A549 (cell line): ENCODE results near the gene RIN3. TPM values are rescaled to one million over a fixed set of nuclear protein-coding genes. Genes with fewer than 3 reads are reported as not detected.

Experiments used
- ATAC-seq, 2 experiments: fragments of 200-7000 bp in 1 of 2; fragments of >200 bp in 1 of 2; cut with Nextera tagmentation in 1 of 2; cut with Tn5 transposase in 1 of 2; 3 replicates each; pipeline versions ENCODE4 v1.8.0 to v1.9.1; 2018 to 2020; ENCODE audit warnings: mild to moderate bottlenecking in 1 of 2, moderate library complexity in 1 of 2
- CTCF ChIA-PET: fragments of 300-600 bp; sonication (Branson Sonifier 250); formaldehyde crosslinking; extraction: SDS; loops from one replicate; lab custom pipeline; 2021; ENCODE audit warnings: antibody characterized with exemption, inconsistent platforms; lab: Yijun Ruan, JAX
- POLR2A ChIA-PET: fragments of 350-600 bp; formaldehyde crosslinking; extraction: SDS; loops from one replicate; lab custom pipeline; 2021; ENCODE audit warnings: antibody characterized with exemption, inconsistent platforms; lab: Yijun Ruan, JAX
- DNase-seq, 2 experiments: peaks; one replicate each; pipeline versions ENCODE4 v3.0.0 to v3.0.0-alpha.2; 2011 to 2016; ENCODE audit warnings: low read depth in 1 of 2, low spot score in 1 of 2
- FAIRE-seq: peaks from 2 replicates; lab custom pipeline; 2011; peaks lifted over from hg19 to GRCh38; lab: Jason Lieb, UNC
- H3K27ac ChIP-seq, 2 experiments: fragments of >200 bp; sonication (Bioruptor Twin); formaldehyde crosslinking; 3 replicates each; pipeline ENCODE4 v1.5.1; 2016 to 2017
- H3K4me1 ChIP-seq: fragments of >200 bp; sonication (Bioruptor Twin); formaldehyde crosslinking; 3 replicates; pipeline ENCODE4 v1.6.1; 2016
- H3K4me2 ChIP-seq: fragments of >200 bp; sonication (Bioruptor Twin); formaldehyde crosslinking; 3 replicates; pipeline ENCODE4 v1.6.1; 2016
- H3K4me3 ChIP-seq: fragments of >200 bp; sonication (Bioruptor Twin); formaldehyde crosslinking; 3 replicates; pipeline ENCODE4 v1.5.1; 2016
- H3K9me3 ChIP-seq: fragments of >200 bp; sonication (Bioruptor Twin); formaldehyde crosslinking; 3 replicates; pipeline ENCODE4 v1.6.1; 2016
- BHLHE40 ChIP-seq: IDR thresholded peaks from 2 replicates; pipeline ENCODE4 v1.6.1; 2012; ENCODE audit warnings: low read depth, low read length, inconsistent platforms
- CBX8 ChIP-seq: fragments of 200-600 bp; sonication (generic); IDR thresholded peaks from 2 replicates; pipeline ENCODE4 v1.6.1; 2016
- CHD2 ChIP-seq: fragments of 150-350 bp; IDR thresholded peaks from 2 replicates; pipeline ENCODE4 v1.6.1; 2014; ENCODE audit warnings: low read length; ENCODE audit not compliant: partially characterized antibody
- CHD4 ChIP-seq: fragments of 200-600 bp; sonication (generic); IDR thresholded peaks from 2 replicates; pipeline ENCODE4 v1.6.1; 2016; ENCODE audit warnings: antibody characterized with exemption, mild to moderate bottlenecking, borderline replicate concordance
- ESRRA ChIP-seq: fragments of 150-350 bp; IDR thresholded peaks from 2 replicates; pipeline ENCODE4 v1.6.1; 2014; ENCODE audit warnings: mild to moderate bottlenecking, low read length, borderline replicate concordance
- FOSL2 ChIP-seq, 2 experiments: fragments of 450-650 bp in 1 of 2; fragments of >200 bp in 1 of 2; sonication (Bioruptor Twin) in 1 of 2; formaldehyde crosslinking; IDR thresholded peaks; 2 replicates each; pipeline versions ENCODE4 v1.5.0 to v1.6.1; 2016 to 2020; ENCODE audit warnings: mild to moderate bottlenecking in 1 of 2, moderate library complexity in 1 of 2
- FOXS1 ChIP-seq: fragments of 250-450 bp; sonication (Bioruptor Pico); IDR thresholded peaks from 2 replicates; pipeline ENCODE4 v1.5.0; 2020; ENCODE audit warnings: mild to moderate bottlenecking, moderate library complexity
- GATA3 ChIP-seq: IDR thresholded peaks from 2 replicates; pipeline ENCODE4 v1.6.1; 2012; ENCODE audit warnings: borderline replicate concordance
- HDAC2 ChIP-seq: fragments of 200-600 bp; sonication (generic); IDR thresholded peaks from 2 replicates; pipeline ENCODE4 v1.6.1; 2016
- HOXA7 ChIP-seq: fragments of 250-450 bp; sonication (Bioruptor Pico); IDR thresholded peaks from 2 replicates; pipeline ENCODE4 v1.5.0; 2020; ENCODE audit warnings: mild to moderate bottlenecking, moderate library complexity
- JUN ChIP-seq, 2 experiments: fragments of >200 bp; sonication (Bioruptor Twin); formaldehyde crosslinking; IDR thresholded peaks; 2 replicates in 1 of 2; 3 replicates in 1 of 2; pipeline ENCODE4 v1.6.1; 2016 to 2017
- JUNB ChIP-seq: fragments of >200 bp; sonication (Bioruptor Twin); formaldehyde crosslinking; IDR thresholded peaks from 2 replicates; pipeline ENCODE4 v1.6.1; 2016
- MAZ ChIP-seq: fragments of 150-350 bp; IDR thresholded peaks from 2 replicates; pipeline ENCODE4 v1.6.1; 2014; ENCODE audit warnings: antibody characterized with exemption, low read depth, low read length, borderline replicate concordance
- MYC ChIP-seq: IDR thresholded peaks from 2 replicates; pipeline ENCODE4 v1.6.1; 2012; ENCODE audit warnings: mild to moderate bottlenecking, inconsistent platforms, low read length, improper control_type of control experiment, borderline replicate concordance
- NFE2L2 ChIP-seq: fragments of 150-350 bp; conservative IDR thresholded peaks from 2 replicates; pipeline ENCODE4 v1.6.1; 2014; ENCODE audit warnings: low read length
- NPAS2 ChIP-seq: fragments of 250-450 bp; sonication (Bioruptor Pico); IDR thresholded peaks from 2 replicates; pipeline ENCODE4 v1.8.0; 2022; ENCODE audit warnings: mild to moderate bottlenecking, moderate library complexity, borderline replicate concordance
- PHF8 ChIP-seq: fragments of 200-600 bp; sonication (generic); IDR thresholded peaks from 2 replicates; pipeline ENCODE4 v1.6.1; 2016; ENCODE audit warnings: low read depth, mild to moderate bottlenecking, antibody characterized with exemption, moderate library complexity, borderline replicate concordance
- POLR2A ChIP-seq: IDR thresholded peaks from 2 replicates; pipeline ENCODE4 v1.6.1; 2012; ENCODE audit warnings: mild to moderate bottlenecking, low read length
- RARB ChIP-seq: fragments of 250-450 bp; sonication (Bioruptor Pico); IDR thresholded peaks from 2 replicates; pipeline ENCODE4 v1.8.0; 2021; ENCODE audit warnings: mild to moderate bottlenecking, moderate library complexity
- RCOR1 ChIP-seq: fragments of 150-350 bp; IDR thresholded peaks from 2 replicates; pipeline ENCODE4 v1.6.1; 2014; ENCODE audit warnings: antibody characterized with exemption, low read length, low read depth
- RNF2 ChIP-seq: fragments of 200-600 bp; sonication (generic); IDR thresholded peaks from 2 replicates; pipeline ENCODE4 v1.6.1; 2016; ENCODE audit warnings: low read depth, mild to moderate bottlenecking, antibody characterized with exemption, moderate library complexity, borderline replicate concordance
- TP53 ChIP-seq: fragments of 250-450 bp; sonication (Bioruptor Pico); IDR thresholded peaks from 2 replicates; pipeline ENCODE4 v1.5.0; 2021; ENCODE audit warnings: mild to moderate bottlenecking, moderate library complexity
- ZFP36 ChIP-seq: fragments of 450-650 bp; IDR thresholded peaks from 2 replicates; pipeline ENCODE4 v1.6.1; 2014; ENCODE audit warnings: borderline replicate concordance; ENCODE audit not compliant: partially characterized antibody
- WGBS: methylation state at CpG from one replicate; pipeline ENCODE4 v1.1.6; 2017; ENCODE audit errors: missing lambda C conversion rate; 5-methylcytosine and 5-hydroxymethylcytosine counted together
- polyA plus RNA-seq, 4 experiments: library from polyadenylated mRNA; depleted of rRNA in 3 of 4; stranded (reverse); fragments of >200 nt; fragmentation: RNase III in 1 of 4; extraction: RNeasy Plus Mini Kit Qiagen cat#74134 plus additional on column Dnase treatment in 1 of 4; gene quantifications; 2 replicates in 3 of 4; 3 replicates in 1 of 4; pipeline ENCODE4 v1.2.3, GENCODE V29; 2011 to 2017
- TF ChIP-seq, protein P1 (sequence below): fragments of 450-650 bp; IDR thresholded peaks from 2 replicates; pipeline ENCODE4 v1.6.1; 2014; ENCODE audit warnings: antibody characterized with exemption
- TF ChIP-seq, protein P2 (sequence below): IDR thresholded peaks from 2 replicates; pipeline ENCODE4 v1.6.1; 2012
- TF ChIP-seq, protein P3 (sequence below): fragments of >200 bp; sonication (Bioruptor Twin); formaldehyde crosslinking; IDR thresholded peaks from 3 replicates; pipeline ENCODE4 v1.5.1; 2016

Gene RIN3
- polyA plus RNA-seq, 2 of the 4 experiments (the other 2 are of a cell fraction) = 5.6 to 14.5 TPM

DNA sequence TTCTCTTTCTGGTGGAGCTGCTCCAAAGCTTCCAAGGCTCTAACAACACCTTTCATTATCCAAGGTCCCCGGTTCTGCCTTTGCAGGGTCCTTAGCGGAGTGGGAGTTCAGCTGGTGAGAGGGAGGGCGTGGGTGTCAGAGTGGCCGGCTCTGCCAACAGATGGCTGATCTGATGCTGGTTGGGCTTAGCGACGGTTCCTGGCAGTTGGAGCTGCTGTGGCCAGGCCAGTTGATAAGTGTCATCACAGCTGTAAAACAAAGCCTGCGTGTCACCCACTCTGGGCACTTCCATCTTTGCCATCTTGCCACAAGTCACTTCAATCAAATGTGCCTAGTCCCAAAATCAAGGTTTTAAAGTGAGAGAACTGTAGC lies 36.3 kb downstream of the RIN3 start:
- WGBS = 95% methylated on average over 7 of the region's 7 CpGs
- H3K9me3 ChIP-seq = no peaks in the 10 kb centered on the region
- ChIA-PET POLR2A (no interaction called here), CTCF (interaction anchor here (1.2 to 1.3 kb wide), 2 partner anchors 14 to 15 kb away, joined by 3 to 4 read pairs; no protein-coding TSS in a partner anchor)
- no peak overlapping the region for H3K4me2 ChIP-seq
- DNase-seq (no peak), FAIRE-seq (no peak), ATAC-seq (no peak)
- H3K4me3 ChIP-seq = no peak overlapping the region
- H3K27ac ChIP-seq = 0 out of 6 replicates have a peak overlapping the region, but pooled peaks of 1 of the 2 experiments have one; percentile 45
- no peak for TF ChIP-seq GATA3
- TF ChIP-seq NFE2L2 = no peak
- peaks cover 37% of the 10 kb centered on the region for H3K4me1 ChIP-seq

DNA sequence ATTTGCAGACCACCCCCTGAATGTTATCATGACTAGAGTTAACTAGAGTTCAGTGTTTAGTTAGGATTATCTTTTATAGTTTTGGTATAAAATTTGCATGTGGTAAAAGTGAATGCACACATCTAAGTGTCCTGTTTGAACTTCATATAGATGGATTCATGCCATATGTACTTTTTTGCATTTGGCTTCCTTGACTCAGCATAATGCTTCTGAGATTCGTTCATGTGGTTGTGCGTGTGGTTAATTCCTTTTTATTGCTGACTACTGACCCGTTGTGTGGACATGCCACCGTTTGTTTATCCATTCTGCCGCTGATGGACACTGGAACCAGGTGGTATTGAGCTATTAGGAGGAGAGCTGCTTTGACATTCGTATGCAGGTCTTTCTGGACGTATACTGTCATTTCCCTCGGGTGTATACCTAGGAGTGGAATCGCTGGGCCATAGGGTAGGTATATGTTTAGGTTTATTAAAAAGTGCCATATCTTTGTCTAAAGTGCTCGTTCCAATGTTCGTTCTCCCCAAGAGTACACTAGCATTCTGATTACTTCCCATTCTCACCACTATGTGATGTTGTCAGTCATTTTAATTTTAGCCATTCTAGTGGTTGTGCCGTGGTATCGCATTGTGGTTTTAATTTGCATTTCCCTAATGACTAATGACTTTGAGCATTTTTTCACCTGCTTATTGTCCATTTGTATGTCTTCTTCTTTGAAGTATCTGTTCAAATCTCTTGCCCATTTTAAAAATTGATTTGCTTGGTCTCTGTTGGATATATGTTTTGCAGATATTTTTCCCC lies 37.7 kb downstream of the RIN3 start:
- no peak for DNase-seq
- CTCF ChIA-PET = interaction anchor here (1.3 kb wide), 1 partner anchor 13 kb away, joined by 3 read pairs; no protein-coding TSS in a partner anchor
- TF ChIP-seq POLR2A = no peak
- TF ChIP-seq, protein P1, sequence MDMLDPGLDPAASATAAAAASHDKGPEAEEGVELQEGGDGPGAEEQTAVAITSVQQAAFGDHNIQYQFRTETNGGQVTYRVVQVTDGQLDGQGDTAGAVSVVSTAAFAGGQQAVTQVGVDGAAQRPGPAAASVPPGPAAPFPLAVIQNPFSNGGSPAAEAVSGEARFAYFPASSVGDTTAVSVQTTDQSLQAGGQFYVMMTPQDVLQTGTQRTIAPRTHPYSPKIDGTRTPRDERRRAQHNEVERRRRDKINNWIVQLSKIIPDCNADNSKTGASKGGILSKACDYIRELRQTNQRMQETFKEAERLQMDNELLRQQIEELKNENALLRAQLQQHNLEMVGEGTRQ = no peak
- no peak for TF ChIP-seq CHD2
- no peak for TF ChIP-seq RNF2
- no peak for TF ChIP-seq TP53 (CRISPR knock-in tag)
- no peak for TF ChIP-seq RCOR1
- TF ChIP-seq FOSL2 (IDR thresholded peaks at IDR 0.05) = no peak
- TF ChIP-seq FOSL2 (CRISPR knock-in tag; IDR thresholded peaks at IDR 0.05) = no peak
- no peak for TF ChIP-seq MYC
- no peak for TF ChIP-seq ESRRA
- no peak for TF ChIP-seq JUNB
- no peak for TF ChIP-seq NPAS2 (CRISPR knock-in tag)
- no peak for TF ChIP-seq NFE2L2
- no peak for TF ChIP-seq CBX8
- TF ChIP-seq, protein P2, sequence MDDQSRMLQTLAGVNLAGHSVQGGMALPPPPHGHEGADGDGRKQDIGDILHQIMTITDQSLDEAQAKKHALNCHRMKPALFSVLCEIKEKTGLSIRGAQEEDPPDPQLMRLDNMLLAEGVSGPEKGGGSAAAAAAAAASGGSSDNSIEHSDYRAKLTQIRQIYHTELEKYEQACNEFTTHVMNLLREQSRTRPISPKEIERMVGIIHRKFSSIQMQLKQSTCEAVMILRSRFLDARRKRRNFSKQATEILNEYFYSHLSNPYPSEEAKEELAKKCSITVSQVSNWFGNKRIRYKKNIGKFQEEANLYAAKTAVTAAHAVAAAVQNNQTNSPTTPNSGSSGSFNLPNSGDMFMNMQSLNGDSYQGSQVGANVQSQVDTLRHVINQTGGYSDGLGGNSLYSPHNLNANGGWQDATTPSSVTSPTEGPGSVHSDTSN = no peak
- no peak for TF ChIP-seq HOXA7
- TF ChIP-seq MAZ = no peak
- TF ChIP-seq CHD4 = no peak
- TF ChIP-seq, all 56 proteins: peak for 0
- Histone ChIP-seq H3K4me1 (peaks cover 27% of the 10 kb centered on the region), H3K4me3 (no peak overlapping the region), H3K9me3 (no peaks in the 10 kb centered on the region), H3K4me2 (no peak overlapping the region), H3K27ac (no peak overlapping the region)
- ATAC-seq (no peak), FAIRE-seq (no peak)
- POLR2A ChIA-PET = no interaction called here
- 89% methylated on average over 13 of the region's 13 CpGs for WGBS

DNA sequence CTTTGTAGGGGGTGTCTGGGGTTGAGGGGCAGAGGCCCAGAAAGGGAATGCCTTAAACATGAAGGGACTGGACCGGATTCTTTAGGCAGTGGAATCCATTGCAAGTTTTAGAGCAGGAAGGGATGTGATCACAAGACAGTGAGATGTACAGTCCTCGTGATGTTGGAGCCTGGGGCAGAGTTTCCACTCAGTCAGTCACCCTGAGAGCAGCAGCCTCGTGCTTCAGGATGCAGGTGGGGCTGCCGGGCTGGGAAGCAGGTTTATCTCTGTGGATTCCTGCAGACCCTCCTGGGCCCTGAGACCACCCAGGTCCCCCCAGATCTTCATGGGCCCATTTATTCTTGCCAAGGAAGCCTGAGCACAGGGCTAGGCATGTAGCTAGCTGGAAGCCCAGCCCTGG lies 38.5 kb downstream of the RIN3 start:
- Histone ChIP-seq H3K4me3 (no peak overlapping the region), H3K27ac (peak overlapping the region in 1 of 2 experiments; percentile 80; a peak in 3 of 6 replicates), H3K9me3 (no peaks in the 10 kb centered on the region), H3K4me2 (no peak overlapping the region), H3K4me1 (peaks cover 24% of the 10 kb centered on the region)
- DNase-seq (no peak), FAIRE-seq (no peak), ATAC-seq (no peak)
- no peak for TF ChIP-seq ZFP36
- TF ChIP-seq FOXS1 (CRISPR knock-in tag) = no peak
- TF ChIP-seq, protein P3, sequence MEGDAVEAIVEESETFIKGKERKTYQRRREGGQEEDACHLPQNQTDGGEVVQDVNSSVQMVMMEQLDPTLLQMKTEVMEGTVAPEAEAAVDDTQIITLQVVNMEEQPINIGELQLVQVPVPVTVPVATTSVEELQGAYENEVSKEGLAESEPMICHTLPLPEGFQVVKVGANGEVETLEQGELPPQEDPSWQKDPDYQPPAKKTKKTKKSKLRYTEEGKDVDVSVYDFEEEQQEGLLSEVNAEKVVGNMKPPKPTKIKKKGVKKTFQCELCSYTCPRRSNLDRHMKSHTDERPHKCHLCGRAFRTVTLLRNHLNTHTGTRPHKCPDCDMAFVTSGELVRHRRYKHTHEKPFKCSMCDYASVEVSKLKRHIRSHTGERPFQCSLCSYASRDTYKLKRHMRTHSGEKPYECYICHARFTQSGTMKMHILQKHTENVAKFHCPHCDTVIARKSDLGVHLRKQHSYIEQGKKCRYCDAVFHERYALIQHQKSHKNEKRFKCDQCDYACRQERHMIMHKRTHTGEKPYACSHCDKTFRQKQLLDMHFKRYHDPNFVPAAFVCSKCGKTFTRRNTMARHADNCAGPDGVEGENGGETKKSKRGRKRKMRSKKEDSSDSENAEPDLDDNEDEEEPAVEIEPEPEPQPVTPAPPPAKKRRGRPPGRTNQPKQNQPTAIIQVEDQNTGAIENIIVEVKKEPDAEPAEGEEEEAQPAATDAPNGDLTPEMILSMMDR = no peak
- TF ChIP-seq PHF8 = no peak
- no peak for TF ChIP-seq JUN (IDR thresholded peaks at IDR 0.05)
- no peak for TF ChIP-seq BHLHE40
- no peak for TF ChIP-seq RARB (CRISPR knock-in tag)
- TF ChIP-seq HDAC2 = no peak
- TF ChIP-seq, protein P2 = no peak
- WGBS = 42% methylated on average over 3 of the region's 4 CpGs
- CTCF ChIA-PET = no interaction called here
- POLR2A ChIA-PET = no interaction called here
